B cell (primary cell): ENCODE data around the gene SDK2. TPM values are rescaled to one million over a fixed set of nuclear protein-coding genes. Genes with fewer than 3 reads are reported as not detected.

ENCODE experiments used
- ATAC-seq: fragments of 200-7000 bp; cut with Tn5 transposase; one replicate; pipeline ENCODE4 v1.10.0; 2021; ENCODE audit warnings: low read depth, mild to moderate bottlenecking, moderate number of reproducible peaks, moderate library complexity
- CTCF ChIA-PET: fragments of 350-600 bp; sonication (Branson Sonifier 250); formaldehyde crosslinking; loops from one replicate; lab custom pipeline; 2021; ENCODE audit warnings: antibody characterized with exemption, inconsistent platforms; lab: Charles Lee
- POLR2A ChIA-PET: fragments of 350-600 bp; sonication (Branson Sonifier 250); formaldehyde crosslinking; loops from one replicate; lab custom pipeline; 2021; ENCODE audit warnings: antibody characterized with exemption; lab: Charles Lee
- DNase-seq: peaks from one replicate; pipeline ENCODE4 v3.0.0; 2013
- H2AFZ ChIP-seq: 2 replicates; pipeline ENCODE4 v1.6.1; 2012; ENCODE audit warnings: mild to moderate bottlenecking, low read depth, low read length; ENCODE audit not compliant: insufficient read depth, poor library complexity, severe bottlenecking
- H3K27ac ChIP-seq, 2 donors: 1 replicate in 1 of 2; 2 replicates in 1 of 2; pipeline ENCODE4 v1.5.1; 2012 to 2013; ENCODE audit warnings: low read length in 2 of 2, mild to moderate bottlenecking in 2 of 2, moderate library complexity in 1 of 2
- H3K27me3 ChIP-seq, 4 experiments: fragments of 200-600 bp in 1 of 4; sonication (generic) in 1 of 4; replicated peaks in 1 of 4; 1 replicate in 2 of 4; 2 replicates in 2 of 4; pipeline versions ENCODE4 v1.6.1 to v1.7.0; 2013 to 2016; ENCODE audit warnings: low read length in 3 of 4, mild to moderate bottlenecking in 2 of 4, mixed read lengths in 1 of 4, moderate library complexity in 1 of 4; ENCODE audit not compliant: insufficient read depth in 4 of 4, control insufficient read depth in 3 of 4; ENCODE audit errors: control extremely low read depth in 1 of 4
- H3K36me3 ChIP-seq, 2 experiments: replicated peaks in 1 of 2; 1 replicate in 1 of 2; 2 replicates in 1 of 2; pipeline versions ENCODE4 v1.6.1 to v1.7.1; 2013; ENCODE audit warnings: low read length in 1 of 2; ENCODE audit not compliant: insufficient read depth in 2 of 2, control insufficient read depth in 1 of 2; ENCODE audit errors: control extremely low read depth in 1 of 2, extremely low read depth in 1 of 2
- H3K4me1 ChIP-seq, 2 donors: fragments of 200-600 bp in 1 of 2; sonication (generic) in 1 of 2; 1 replicate in 1 of 2; 2 replicates in 1 of 2; pipeline versions ENCODE4 v1.5.1 to v1.6.1; 2013 to 2017; ENCODE audit warnings: low read length in 2 of 2; ENCODE audit not compliant: control insufficient read depth in 2 of 2, insufficient read depth in 2 of 2
- H3K4me2 ChIP-seq: replicated peaks from 2 replicates; pipeline ENCODE3; 2012; ENCODE audit warnings: mild to moderate bottlenecking, low read depth, low read length; ENCODE audit not compliant: poor library complexity, severe bottlenecking
- H3K4me3 ChIP-seq, 5 experiments: fragments of 200-600 bp in 1 of 5; sonication (generic) in 1 of 5; 1 replicate in 3 of 5; 2 replicates in 2 of 5; pipeline versions ENCODE4 v1.5.1 to v1.7.0; 2011 to 2016; ENCODE audit warnings: low read length in 4 of 5, mild to moderate bottlenecking in 4 of 5, low read depth in 2 of 5, control low read depth in 1 of 5, moderate library complexity in 1 of 5; ENCODE audit not compliant: insufficient read depth in 1 of 5; ENCODE audit errors: control extremely low read depth in 1 of 5, extremely low read depth in 1 of 5
- H3K79me2 ChIP-seq: fragments of 200-600 bp; sonication (generic); one replicate; pipeline ENCODE4 v1.6.0; 2016; ENCODE audit warnings: low read length; ENCODE audit not compliant: control insufficient read depth, insufficient read depth
- H3K9ac ChIP-seq: fragments of 200-600 bp; sonication (generic); 2 replicates; pipeline ENCODE4 v1.6.1; 2017; ENCODE audit warnings: mild to moderate bottlenecking, low read length, moderate library complexity
- H3K9me3 ChIP-seq, 3 donors: one replicate each; pipeline versions ENCODE4 v1.6.1 to v1.7.1; 2013; ENCODE audit warnings: low read length in 2 of 3; ENCODE audit not compliant: control insufficient read depth in 2 of 3, insufficient read depth in 1 of 3; ENCODE audit errors: control extremely low read depth in 1 of 3
- H4K20me1 ChIP-seq: 2 replicates; pipeline ENCODE4 v1.6.0; 2012; ENCODE audit warnings: mild to moderate bottlenecking, low read length; ENCODE audit not compliant: insufficient read depth, control insufficient read depth, poor library complexity, severe bottlenecking
- H3K27ac Mint-ChIP-seq: one replicate; pipeline ENCODE4 v1.8.0; 2021; ENCODE audit warnings: mixed read lengths
- H3K27me3 Mint-ChIP-seq: one replicate; pipeline ENCODE4 v1.8.0; 2021; ENCODE audit warnings: mixed read lengths
- H3K4me1 Mint-ChIP-seq: one replicate; pipeline ENCODE4 v1.8.0; 2021; ENCODE audit warnings: mixed read lengths
- H3K4me3 Mint-ChIP-seq: one replicate; pipeline ENCODE4 v1.8.0; 2021; ENCODE audit warnings: mixed read lengths
- H3K9me3 Mint-ChIP-seq: one replicate; pipeline ENCODE4 v1.8.0; 2022; ENCODE audit warnings: mixed read lengths; ENCODE audit not compliant: insufficient read depth
- EZH2 ChIP-seq: IDR thresholded peaks from 2 replicates; pipeline ENCODE4 v1.6.1; 2012; ENCODE audit warnings: borderline replicate concordance, low read depth, mild to moderate bottlenecking, moderate library complexity, low read length; ENCODE audit not compliant: insufficient read depth, poor library complexity, severe bottlenecking
- WGBS: methylation state at CpG from one replicate; pipeline ENCODE4 v1.1.5; 2013; ENCODE audit warnings: missing lambda C conversion rate; ENCODE audit not compliant: insufficient coverage; 5-methylcytosine and 5-hydroxymethylcytosine counted together
- intact Hi-C: fragments of 100-400 bp; cut with micrococcal nuclease; formaldehyde crosslinking; loops from one replicate; pipeline ENCODE4 v1.10.0; 2022
- polyA plus RNA-seq: library from polyadenylated mRNA; depleted of rRNA; stranded (reverse); fragments of >200 nt; gene quantifications from 2 replicates; pipeline ENCODE4 v1.2.3, GENCODE V29; 2012
- total RNA-seq, 2 donors: library from RNA; stranded (reverse); fragments of 120-200 nt in 1 of 2; gene quantifications; 1 replicate in 1 of 2; 2 replicates in 1 of 2; pipeline versions ENCODE4 v1.2.3 to v1.2.4, GENCODE V29; 2013 to 2022
- TF ChIP-seq, protein P1 (sequence below): fragments of 200-600 bp; IDR thresholded peaks from one replicate; pipeline ENCODE4 v1.8.0; 2022; ENCODE audit warnings: antibody characterized with exemption, mild to moderate bottlenecking

SDK2 gene
- total and polyA plus RNA-seq, 2 donors (not counting 1 experiment from before 2014, with no cell fraction given): 3.2 to 13.0 TPM

DNA sequence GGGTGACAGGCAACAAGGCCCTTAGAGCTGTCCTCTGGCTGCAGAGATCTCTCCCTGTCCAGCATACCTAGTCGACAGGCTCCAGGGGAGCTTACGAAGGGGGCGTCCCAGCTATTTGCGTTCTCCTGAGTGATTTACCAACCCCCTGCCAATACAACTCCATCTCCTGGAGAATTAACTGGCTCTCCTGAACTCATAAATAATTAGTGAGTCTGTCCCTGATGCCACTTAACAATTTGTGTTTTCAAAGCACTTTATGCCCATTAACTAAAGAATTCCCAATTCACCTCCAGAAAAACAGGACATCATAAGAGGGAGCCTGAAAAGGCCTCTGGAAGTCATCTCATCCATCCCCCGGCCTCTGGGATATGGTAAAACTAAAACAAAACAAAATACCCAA is 26.7 kb downstream of the SDK2 start:
- Histone ChIP-seq H3K9ac (no peak overlapping the region), H2AFZ (no peak overlapping the region), H3K4me3 (no peak overlapping the region), H3K4me1 (peaks cover 13 to 21% of the 10 kb centered on the region in 2 donors), H4K20me1 (peaks cover 23% of the 10 kb centered on the region), H3K4me2 (no peak overlapping the region), H3K27me3 (peaks cover 0 to 2% (median 0%) of the 10 kb centered on the region in 4 experiments), H3K27ac (no peak overlapping the region), H3K79me2 (peaks cover 61% of the 10 kb centered on the region), H3K9me3 (peaks cover 0 to 19% (median 4%) of the 10 kb centered on the region in 3 donors), H3K36me3 (no peaks in the 10 kb centered on the region)
- Mint-ChIP-seq H3K4me1 (peaks cover 35% of the 10 kb centered on the region), H3K27me3 (no peaks in the 10 kb centered on the region), H3K9me3 (no peaks in the 10 kb centered on the region), H3K4me3 (no peak overlapping the region), H3K27ac (no peak overlapping the region)
- ATAC-seq: no peak
- CTCF ChIA-PET: no interaction called here
- intact Hi-C loops: no loop called here
- POLR2A ChIA-PET: no interaction called here
- WGBS: 100% methylated on average over 5 of the region's 5 CpGs
- TF ChIP-seq EZH2: no peak
- TF ChIP-seq, protein P1, sequence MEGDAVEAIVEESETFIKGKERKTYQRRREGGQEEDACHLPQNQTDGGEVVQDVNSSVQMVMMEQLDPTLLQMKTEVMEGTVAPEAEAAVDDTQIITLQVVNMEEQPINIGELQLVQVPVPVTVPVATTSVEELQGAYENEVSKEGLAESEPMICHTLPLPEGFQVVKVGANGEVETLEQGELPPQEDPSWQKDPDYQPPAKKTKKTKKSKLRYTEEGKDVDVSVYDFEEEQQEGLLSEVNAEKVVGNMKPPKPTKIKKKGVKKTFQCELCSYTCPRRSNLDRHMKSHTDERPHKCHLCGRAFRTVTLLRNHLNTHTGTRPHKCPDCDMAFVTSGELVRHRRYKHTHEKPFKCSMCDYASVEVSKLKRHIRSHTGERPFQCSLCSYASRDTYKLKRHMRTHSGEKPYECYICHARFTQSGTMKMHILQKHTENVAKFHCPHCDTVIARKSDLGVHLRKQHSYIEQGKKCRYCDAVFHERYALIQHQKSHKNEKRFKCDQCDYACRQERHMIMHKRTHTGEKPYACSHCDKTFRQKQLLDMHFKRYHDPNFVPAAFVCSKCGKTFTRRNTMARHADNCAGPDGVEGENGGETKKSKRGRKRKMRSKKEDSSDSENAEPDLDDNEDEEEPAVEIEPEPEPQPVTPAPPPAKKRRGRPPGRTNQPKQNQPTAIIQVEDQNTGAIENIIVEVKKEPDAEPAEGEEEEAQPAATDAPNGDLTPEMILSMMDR: no peak
- DNase-seq: no peak

DNA sequence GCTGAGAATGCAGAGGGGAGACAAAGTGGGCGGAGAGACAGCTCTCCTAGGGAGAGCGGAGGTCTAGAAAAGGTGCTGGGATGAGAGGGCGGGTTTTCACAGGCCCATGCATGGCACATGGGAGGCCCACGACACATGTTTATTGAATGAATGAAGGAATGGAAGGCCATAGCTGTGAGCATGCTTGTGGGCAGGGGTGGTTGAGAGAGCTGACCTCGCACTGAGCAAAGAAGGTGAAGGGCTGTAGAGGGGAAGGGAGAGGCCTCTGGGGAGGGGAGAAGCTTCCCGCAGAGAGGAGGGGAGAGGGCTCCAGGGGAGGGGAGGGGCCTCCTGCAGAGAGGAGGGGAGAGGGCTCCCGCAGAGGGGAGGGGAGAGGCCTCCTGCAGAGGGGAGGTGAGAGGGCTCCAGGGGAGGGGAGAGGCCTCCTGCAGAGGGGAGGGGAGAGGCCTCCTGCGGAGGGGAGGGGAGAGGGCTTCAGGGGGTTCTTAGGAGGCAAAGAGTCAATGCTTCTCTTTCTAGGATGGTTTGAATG is 27.3 kb downstream of the SDK2 start:
- Histone ChIP-seq H3K4me3 (no peak overlapping the region), H3K9ac (no peak overlapping the region), H3K36me3 (no peaks in the 10 kb centered on the region), H3K9me3 (peaks cover 0 to 19% (median 4%) of the 10 kb centered on the region in 3 donors), H3K27ac (no peak overlapping the region), H3K27me3 (peaks cover 0 to 2% (median 0%) of the 10 kb centered on the region in 4 experiments), H3K79me2 (peaks cover 64% of the 10 kb centered on the region), H2AFZ (no peak overlapping the region), H3K4me2 (peak overlapping the region; percentile 10), H3K4me1 (peaks cover 18 to 27% of the 10 kb centered on the region in 2 donors), H4K20me1 (peaks cover 24% of the 10 kb centered on the region)
- ChIA-PET POLR2A (no interaction called here), CTCF (no interaction called here)
- DNase-seq (no peak), ATAC-seq (no peak)
- Mint-ChIP-seq H3K4me3 (no peak overlapping the region), H3K27me3 (no peaks in the 10 kb centered on the region), H3K4me1 (peaks cover 34% of the 10 kb centered on the region), H3K27ac (no peak overlapping the region), H3K9me3 (no peaks in the 10 kb centered on the region)
- 77% methylated on average over 8 of the region's 8 CpGs for WGBS
- intact Hi-C loops: no loop called here
- TF ChIP-seq, protein P1: no peak
- no peak for TF ChIP-seq EZH2
